ENCODE results near the gene GPD2.

DNA sequence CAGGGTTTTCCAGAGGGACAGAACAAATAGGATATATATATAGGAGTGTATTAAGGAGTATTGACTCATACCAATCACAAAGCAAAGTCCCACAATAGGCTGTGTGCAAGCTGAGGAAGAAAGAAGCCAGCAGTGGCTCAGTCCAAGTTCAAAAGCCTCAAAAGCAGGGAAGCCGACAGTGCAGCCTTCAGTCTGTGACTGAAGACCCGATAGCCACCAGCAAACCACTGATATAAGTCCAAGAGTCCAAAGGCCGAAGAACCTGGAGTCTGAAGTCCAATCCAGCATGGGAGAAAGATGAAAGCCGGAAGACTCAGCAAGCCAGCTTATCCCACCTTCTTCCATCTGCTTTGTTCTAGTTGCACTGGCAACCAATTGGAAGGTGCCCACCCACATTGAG is 39.0 kb upstream of the GPD2 start:
- no peak for TF ChIP-seq POLR2A (IDR thresholded peaks at IDR 0.05; ENCODE audit: low read depth, low read length)
- TF ChIP-seq, protein P1, sequence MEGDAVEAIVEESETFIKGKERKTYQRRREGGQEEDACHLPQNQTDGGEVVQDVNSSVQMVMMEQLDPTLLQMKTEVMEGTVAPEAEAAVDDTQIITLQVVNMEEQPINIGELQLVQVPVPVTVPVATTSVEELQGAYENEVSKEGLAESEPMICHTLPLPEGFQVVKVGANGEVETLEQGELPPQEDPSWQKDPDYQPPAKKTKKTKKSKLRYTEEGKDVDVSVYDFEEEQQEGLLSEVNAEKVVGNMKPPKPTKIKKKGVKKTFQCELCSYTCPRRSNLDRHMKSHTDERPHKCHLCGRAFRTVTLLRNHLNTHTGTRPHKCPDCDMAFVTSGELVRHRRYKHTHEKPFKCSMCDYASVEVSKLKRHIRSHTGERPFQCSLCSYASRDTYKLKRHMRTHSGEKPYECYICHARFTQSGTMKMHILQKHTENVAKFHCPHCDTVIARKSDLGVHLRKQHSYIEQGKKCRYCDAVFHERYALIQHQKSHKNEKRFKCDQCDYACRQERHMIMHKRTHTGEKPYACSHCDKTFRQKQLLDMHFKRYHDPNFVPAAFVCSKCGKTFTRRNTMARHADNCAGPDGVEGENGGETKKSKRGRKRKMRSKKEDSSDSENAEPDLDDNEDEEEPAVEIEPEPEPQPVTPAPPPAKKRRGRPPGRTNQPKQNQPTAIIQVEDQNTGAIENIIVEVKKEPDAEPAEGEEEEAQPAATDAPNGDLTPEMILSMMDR (IDR thresholded peaks at IDR 0.05 in 2 of 3, conservative IDR thresholded peaks at IDR 0.05 in 1 of 3; ENCODE audit: control insufficient read depth in 2 of 3, extremely low read depth in 1 of 3, insufficient read depth in 1 of 3, low read depth in 3 of 3, low read length in 3 of 3) = no peak

All from GM12878 (cell line).